Limb (tissue), 2 donors: ENCODE data around the gene DDX4.

ENCODE experiments used
- DNase-seq, 2 donors: peaks; one replicate each; pipeline ENCODE4 v3.0.0-alpha.2; 2016; ENCODE audit errors: extremely low spot score in 2 of 2

DDX4 gene

GRCh38 chr5:55864606-55865541 lies 127.0 kb downstream of the DDX4 start:
- DNase-seq = no peak

DNA sequence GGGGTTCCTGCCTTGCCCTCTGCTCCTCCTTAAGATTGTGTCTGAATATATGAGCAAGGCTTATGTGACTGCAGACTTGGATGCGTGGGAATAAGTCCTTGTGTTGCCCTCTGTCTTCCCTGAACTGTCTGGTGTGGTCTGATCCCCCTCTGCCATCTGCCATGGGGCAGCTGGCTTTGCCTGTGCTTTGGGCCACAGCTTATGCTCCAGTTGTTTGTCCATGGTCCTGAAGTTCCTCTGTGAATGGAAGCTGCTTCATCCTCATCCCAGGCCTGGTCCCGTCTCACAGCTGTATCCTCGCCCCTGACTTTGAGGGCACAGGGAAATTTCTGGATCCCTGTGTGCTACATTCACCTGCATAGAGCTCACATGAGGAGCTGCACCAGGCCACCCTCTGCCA lies 128.0 kb downstream of the DDX4 start:
- DNase-seq = no peak

GRCh38 chr5:55866485-55866884 lies 128.6 kb downstream of the DDX4 start:
- no peak for DNase-seq
